CD4-positive, alpha-beta T cell treated with Interleukin-1 beta for 1 hour (primary cell): Measurements from ENCODE around the gene GRIN2A.

Experiments used
- DNase-seq, 2 donors: peaks; one replicate each; pipeline ENCODE4 v3.0.0-alpha.2; 2020 to 2022

GRIN2A gene

DNA sequence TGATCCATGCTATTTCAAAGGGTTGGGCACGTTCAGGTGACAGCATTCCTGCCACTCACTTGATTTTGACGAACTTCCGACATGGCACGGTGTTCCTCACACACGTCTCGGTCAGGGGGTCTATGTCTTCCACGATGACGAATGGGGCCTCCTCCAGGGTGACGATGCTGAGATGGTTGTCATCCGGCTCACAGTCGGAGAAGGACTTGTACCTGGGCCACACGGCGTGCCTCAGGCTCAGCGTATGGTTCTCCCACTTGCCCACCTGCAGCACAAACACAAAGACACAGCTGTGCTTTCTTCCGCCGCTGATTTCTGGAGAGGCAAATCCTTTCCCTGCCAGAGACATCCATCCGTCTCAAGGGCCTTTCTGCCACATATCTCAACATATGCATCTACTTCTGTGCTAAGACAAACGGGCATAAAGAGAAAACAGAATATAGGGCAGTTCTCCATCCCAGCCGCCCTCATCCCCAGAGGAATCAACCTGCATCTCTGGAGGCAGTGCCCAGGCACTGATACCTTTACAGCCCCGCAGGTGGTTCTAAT, 332.5 kb downstream of the GRIN2A start:
- no peak for DNase-seq

DNA sequence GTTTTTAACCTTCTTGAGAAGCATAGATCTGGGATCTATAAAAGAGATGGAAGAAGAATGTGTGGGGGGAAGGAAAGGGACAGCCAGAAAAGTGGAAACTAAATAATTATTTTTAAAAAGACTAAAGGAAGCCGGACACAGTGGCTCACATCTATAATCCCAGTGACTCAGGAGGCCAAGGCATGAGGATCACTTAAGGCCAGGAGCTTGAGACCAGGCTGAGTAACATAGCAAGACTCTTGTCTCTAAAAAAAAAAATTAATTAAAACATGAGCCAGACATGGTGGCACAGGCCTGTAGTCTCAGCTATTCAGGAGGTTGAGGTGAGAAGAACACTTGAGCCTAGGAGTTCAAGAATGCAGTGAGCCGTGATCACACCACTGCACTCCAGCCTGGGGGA, 335.1 kb downstream of the GRIN2A start:
- DNase-seq = no peak

DNA sequence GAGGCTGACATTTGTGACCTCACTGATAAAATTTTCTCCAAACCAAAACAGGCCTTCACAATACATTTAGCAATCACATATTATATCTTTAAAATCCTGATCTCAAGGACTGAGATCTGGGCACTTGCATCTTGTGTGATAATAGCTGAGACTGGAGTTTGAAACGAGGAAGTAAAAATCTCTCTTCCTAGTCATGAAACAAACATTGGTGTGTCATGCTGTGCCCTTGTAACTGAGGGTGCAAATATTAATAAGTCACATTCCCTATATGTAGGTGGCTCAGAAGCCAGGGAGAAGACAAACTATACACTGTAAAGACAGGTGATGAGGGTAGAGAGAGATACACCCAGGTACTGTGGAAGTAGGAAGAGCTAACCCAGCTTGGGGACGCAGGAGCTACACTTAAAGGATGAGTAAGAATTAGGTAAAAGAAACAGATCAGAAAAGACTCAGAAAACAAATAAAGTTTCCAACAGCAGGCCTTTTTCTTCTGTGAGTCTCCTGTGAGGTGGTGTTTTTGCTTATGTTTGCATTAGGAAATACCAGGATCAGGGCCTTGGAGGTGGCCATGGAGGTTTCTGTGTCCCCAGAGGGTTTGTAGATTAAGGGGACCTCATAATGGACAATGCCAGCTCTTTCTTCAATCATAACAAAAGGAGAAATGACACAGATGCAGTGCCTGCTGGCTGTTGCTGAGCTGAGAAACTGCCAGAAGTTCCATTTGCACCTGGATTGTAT, 335.7 kb downstream of the GRIN2A start:
- no peak for DNase-seq

DNA sequence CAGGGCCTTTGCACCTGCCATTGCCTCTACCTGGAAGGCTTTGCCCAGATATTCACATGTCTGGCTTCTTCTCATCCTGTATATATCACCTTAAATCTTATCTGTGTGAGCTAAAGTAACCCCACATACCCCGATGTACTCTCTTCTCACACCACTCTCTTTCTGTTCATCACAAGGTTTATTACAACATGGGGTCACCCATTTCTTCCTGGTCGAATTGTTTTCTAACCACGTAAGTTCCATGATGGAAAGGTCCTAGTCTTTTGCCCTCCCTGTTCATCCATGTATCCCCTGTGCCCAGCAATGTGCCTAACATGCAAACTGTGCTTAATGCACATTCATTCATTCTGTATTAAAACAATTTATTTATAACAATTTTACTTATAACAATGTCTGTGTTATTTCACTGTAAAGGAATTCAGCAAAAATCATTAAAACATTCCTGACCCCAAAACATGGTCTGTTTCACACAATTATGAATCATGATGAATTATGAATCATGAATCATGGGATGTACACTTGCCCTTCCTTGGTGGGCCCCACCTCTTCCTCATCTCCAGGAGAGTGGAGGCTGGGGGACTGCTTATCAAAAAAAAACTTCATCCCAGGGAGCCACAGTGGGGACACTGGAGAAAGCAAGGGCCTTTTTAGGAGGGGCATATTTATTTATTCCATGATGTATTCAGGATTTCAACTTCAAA, 336.4 kb downstream of the GRIN2A start:
- no peak for DNase-seq

DNA sequence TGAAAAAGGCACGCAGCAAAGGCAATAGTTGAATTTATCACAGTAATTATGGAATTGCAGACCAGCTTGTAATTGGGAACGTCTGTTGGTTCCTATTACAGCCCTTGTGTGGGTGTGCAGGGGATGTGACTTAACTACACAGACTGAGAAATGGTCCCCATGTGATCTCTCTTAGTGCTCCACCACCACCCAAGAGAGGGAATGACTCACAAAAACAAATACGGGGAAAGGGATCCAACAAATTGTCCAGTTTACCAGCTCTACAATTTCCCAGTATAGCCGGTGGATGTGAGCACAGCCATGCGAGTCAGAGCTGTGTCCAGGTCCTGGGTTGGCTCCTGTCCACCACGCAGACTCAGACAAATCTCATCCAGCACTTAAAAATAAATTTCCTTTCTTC, 337.9 kb downstream of the GRIN2A start:
- no peak for DNase-seq

DNA sequence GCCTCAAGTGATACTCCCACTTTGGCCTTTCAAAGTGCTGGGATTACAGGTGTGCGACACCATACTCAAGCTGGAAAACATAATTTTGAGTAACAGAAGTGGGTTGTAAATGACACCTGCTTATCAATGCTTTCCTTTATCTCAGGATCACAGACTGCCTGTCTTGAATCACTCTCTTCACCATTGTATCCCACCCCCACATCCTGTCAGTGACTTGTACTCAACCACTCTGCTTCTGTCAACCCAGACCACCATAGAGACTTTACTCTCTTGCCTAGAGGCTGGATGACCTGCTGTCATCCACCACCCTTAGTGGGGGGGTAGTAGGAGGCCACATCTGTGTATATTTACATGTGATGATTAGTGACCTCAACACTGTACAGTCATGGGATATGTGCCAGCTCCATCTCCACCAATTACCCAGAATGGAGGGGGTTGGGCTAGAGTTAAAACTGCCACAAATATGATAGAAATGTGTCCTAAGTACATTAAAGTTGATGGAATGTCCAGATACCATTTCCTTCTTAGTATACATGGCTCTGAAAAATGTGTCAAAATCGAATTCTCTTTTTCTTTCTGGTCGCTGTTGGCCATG, 338.7 kb downstream of the GRIN2A start:
- no peak for DNase-seq

DNA sequence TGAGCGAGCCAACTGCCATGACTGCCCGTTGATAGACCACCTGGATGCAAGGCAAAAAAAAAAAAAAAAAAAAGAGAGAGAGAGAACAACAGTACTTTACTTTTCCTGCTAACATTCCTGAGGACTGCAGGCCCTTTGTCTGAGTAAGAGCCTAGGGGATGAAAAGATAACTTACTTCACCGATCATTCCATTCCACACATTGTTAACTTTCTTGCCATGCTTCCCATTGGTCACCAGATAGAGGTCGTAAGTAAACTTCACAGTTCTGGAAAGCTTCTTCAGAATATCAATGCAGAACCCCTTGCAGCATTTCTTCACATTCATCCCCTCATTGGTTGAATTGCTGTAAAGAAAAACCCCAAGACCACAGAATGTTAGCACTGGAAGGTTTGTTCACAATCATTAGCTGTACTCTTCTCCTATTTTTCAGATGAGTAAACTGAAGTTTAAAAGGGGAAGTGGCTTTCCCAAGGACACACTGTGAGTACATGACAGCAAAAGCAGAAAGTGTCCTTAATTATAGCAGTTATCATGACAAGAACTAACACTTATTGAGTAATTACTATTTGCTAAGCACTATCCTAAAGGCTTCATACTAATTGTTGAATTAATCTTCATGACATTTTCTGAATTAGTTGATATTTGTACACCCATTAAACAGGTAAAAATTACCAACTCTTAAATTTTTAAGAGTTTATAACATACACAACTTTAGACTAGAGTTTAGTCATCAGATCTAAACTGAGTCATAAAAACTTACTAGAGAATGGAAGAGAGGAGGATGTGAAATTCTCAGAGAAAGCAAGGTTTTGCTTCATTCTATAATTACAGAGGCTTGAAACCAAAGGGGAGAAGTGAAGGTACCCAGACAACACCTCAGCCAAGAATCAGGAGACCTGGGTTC, 341.2 kb downstream of the GRIN2A start:
- DNase-seq = no peak

DNA sequence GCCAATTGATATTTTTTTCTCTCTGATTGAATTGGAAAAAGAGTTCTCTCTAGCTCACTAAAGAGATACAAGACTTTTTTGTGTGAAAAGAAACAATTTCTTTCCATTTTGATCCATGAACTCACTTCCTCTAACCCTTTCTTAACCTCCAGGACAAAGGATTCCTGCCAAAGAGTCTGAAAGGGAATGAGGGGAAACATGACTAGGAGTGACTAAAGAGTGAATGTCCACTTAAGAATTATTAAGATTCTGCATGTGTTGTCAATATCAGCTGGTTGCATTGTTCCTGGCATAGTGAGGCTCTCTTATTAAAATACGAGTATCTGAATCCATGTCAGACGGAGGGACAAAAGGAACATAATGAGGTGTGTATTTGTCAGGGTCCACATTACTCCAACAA, 344.7 kb downstream of the GRIN2A start:
- DNase-seq = no peak

DNA sequence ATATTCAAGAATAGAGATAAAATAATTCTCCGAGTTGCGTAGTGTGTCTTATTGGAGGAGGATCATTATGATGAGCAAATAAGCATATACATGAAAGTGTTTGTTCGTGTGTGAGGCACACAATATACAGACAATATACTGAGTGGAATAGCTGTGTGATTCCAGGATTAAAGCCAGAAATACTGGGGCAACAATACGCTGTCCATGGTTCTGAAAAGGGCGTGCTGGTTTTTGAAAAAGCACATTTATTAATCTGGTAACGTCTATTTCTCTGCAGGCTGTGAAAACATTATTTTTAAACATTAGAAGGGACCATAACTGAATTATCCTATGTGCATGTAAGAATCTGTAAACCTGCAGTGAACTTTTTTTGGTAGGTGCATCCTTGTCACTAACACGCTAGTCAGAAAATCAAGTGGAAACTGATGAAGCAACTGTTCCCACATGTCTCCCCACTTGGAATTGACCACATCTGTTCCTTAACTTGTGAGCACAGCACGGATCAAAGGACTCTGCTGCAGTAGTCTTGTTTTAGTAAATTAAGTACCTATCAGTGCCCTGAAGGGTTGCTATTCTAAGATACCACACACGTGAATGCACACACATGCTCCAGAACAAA, 346.0 kb downstream of the GRIN2A start:
- no peak for DNase-seq

DNA sequence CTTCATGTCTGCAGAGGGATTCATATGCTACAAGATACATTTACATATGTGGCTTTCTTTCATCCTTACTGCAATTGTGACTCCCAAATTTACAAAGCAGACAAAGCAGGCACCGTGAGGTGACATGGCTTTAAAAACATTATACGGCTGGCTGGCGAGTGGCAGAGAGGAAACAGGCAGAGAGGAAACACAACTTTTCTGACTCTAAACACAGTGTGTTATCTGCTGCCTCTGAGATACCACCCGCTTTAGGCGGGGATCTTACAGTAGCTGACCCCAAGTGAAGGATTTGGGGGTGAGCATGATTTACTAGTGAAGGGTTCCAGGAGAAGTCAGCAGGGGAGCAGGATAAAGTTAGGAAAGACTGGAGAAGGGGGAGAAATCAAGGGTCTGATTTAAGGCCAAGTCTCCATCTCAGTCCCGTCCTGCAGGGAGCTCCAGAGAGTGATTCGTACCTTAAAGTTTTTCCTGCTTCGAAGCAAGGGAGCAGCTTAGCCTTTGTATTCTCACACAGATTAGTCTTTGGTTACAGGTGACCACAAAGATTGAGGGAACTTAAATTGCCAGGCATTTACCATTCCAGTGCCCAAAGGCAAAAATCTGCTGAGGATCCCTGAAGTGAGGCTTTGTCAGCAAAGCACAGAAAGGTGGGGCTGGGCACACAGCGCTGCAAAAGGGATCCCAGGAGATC, 355.0 kb downstream of the GRIN2A start:
- DNase-seq = no peak

DNA sequence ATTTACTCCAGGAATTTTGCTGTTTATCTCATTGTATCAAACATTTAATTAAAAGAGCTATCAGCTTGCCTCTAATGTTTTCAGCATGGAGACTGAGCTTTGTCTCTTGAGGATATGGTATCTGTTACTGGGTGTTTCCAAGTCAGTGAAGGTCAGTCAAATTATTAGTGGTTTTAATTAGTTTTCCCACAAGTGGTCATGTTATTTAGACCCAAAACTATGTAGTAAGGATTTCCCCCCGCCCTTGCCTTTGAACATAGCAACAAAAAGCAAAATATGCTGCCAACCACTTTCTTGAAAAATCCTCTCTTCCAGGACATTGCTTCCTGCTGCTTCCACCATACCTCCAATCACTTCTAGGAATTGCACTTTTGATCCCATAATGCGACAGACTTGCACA, 355.6 kb downstream of the GRIN2A start:
- DNase-seq = no peak

DNA sequence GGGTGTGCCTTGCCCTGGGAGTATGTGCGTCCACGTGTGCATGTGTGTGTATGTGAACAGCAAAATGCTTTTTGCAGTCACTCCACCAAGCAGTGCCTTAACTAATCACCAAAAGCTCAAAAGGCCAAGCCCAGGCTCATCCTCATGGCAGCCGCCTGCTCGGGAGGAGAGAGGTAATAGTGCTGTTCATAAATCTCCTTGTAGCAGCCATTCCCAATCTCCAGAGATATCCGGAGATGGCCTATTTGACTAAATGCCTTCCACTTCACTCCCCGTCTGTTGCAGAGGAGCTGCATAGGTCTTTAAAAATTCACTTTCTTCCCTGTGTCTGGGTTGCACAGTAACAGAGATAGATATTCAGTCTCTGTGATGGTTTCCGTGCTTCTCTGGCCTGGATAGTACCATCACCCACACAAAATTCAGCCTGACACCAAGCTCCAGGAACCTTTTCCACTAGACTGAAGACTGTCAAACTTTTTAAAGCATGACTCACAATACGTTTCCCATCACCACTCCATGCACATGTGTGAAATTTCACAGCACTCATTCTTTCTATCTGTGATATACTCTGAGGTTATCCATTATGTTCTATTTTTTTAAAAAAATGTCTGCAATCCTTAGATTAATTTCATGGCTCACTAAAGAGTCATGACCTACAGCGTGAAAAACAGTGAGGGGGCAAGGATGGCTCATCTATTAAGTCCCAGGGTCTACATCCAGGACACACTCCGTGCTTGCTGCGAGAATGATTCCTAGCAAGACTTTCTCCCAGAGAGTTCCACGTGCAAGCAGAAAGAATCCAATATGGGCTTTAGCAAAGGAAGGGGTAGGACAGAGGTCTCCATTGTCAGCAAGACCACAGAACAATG, 357.8 kb downstream of the GRIN2A start:
- no peak for DNase-seq

DNA sequence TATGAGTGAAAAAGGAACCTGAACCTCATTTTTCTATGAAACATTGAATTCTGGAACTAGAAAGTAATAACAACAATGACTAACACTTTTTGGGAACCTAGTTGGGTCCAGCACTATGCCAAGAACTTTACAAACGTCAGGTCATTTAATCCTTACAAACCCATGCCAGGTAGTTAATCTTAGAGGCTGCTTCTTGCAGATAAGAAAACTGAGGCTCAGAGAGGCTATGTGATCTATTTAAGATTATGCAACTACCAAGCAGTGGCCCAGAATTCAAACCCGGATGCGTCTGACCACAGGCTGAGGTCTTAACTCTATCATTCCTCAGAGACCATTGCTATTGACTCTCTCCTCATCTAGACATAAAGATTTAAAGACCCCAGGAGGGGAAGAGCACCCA, 358.7 kb downstream of the GRIN2A start:
- no peak for DNase-seq

DNA sequence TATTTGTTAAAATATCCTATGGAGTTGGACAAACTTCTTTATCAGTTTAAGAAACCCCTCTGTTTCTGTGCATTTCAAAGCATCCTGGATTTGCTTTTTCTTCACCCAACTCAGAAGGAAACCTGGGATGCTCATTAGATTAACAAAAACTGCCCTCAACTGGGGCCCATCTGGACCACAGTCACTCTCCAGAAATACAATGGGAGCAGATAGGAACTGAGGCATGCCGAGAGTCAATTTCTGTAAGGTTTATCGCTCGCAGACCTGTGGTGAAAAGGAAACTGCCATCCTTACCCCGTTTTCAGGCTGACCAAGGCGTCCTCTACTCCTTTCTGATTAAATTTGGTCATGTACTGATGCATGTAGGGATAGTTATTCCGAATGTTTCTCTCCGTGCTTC, 360.3 kb downstream of the GRIN2A start:
- no peak for DNase-seq

DNA sequence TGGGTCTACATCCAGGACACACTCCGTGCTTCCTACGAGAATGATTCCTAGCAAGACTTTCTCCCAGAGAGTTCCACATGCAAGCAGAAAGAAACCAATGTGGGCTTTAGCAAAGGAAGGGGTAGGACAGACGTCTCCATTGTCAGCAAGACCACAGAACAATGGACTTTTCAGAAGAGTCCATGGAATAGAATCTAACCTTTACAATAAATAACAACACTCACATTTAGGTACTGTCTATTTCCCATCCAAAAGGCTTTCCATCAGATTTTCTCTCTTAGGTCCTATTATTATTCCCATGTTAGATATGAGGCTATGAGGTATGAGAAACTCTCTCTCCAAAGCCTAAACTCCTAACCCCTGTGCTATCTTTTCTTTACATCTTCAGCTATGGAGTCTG, 360.9 kb downstream of the GRIN2A start:
- no peak for DNase-seq

DNA sequence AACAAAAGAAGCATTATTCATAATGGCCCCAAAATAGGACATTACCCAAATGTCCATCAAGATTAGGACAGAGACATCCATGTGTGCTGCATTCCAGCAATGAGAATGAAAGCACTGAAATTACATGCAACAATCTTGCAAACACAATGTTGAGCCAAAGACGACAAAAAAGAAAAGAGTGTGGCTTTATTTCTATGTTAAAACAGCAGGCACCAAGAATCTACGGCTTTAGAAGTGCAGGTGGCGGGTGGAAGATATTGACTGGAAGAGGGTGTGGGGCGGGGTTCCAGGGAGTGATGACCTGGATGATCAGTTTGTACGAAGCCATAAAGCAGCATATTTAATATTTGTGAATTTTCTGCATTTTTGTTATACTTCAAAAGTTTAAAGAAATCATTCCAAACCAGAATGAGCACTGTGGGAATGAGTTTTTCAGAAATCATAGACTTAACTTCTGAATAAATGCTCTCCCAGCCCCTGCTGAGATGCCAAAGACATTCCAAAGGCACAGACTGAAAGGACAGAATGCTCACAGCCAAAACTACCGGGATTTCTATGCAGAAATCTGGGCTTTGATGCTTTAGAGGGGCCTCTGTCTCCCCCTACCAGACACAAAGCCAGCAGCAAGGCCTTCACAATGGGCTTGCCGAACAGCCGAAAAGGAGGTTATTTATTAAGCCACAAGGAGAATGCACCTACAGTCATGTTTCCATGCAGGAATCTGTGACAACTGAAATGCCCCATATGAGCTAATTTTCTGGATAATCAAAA, 361.6 kb downstream of the GRIN2A start:
- DNase-seq = no peak

DNA sequence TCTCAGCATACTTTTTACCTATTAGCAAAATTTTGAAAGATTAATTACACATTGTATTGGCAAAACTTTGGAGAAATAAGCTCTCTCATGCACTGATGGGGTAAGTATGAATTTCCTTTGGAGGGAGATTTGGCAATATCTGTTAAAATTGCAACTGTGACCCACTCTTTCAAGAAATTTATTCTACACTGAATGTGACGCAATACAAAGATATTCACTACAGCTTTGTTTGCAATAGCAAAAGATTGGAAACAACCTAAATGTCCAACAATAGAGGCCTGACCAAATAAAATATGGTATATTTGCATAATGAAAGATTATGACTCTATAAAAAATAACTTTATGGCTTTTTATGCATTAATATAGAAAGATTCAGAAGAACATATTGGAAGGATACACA, 363.5 kb downstream of the GRIN2A start:
- no peak for DNase-seq

DNA sequence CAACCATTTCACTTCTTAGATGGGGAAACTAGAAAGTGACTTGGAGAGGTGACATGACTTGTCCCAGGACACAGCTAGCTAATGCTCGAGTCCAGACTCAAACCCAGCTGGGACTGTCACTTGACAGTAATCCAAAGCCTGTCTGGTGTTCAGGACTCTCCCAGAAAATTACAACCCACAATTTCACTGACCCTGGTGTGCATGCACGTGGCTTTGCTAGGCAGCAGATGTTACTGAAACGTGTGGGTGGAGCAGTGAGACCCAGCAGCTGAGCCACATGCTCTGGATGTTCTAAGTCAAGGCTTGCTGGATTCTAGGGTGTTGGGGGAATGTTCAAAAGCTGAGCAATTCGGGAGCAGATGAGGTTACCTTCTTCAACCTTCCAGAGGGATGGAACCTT, 364.6 kb downstream of the GRIN2A start:
- no peak for DNase-seq

DNA sequence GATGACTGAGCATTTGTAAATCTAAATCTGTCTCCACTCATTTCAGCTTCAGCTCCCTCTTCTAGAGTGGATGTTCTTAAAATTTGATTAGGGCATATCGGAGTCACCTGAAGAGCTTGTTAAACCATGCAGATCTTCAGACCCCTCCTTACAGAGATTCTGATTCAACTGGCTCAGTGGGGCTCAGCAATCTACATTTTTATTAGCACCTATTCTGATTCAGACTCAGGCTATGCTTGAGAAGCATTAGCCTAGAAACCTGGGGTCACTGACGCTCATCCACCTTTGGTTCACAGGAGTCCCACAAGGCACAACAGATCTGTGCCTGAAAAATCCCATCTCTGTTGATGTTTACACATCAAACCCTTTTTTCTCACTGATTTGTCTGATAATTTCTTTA, 365.6 kb downstream of the GRIN2A start:
- no peak for DNase-seq

DNA sequence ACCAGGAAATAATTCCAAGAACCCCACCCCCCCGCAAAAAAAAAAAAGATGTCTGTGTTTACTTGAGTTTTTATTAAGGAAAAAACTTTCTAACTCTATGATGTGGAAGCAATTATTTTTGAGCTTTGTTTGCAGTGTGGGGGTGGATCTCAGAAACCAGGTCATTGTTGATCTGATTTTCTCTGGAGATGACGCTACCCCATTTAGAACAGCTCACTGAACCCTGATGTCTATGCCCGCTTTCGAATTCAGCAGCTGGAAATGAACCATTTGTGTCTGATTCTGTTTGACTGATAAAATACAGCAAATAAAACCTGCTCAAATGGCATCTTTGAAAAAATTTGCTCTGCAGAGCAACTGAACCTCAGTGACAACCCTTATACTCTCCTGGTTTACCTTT, 368.6 kb downstream of the GRIN2A start:
- DNase-seq = no peak
